ENCODE results near the gene TMEM218.

Gene TMEM218

GRCh38 chr11:125111343-125112207 lies at the start of gene TMEM218:
TSS of gene TMEM218 (minus strand) at chr11:125111626. CDS start at chr11:125102241, 9,385 bp downstream.
- Histone ChIP-seq H3K27me3 (ENCODE audit: insufficient read depth, low read length) (no peaks in the 10 kb centered on the region), H3K9me3 (ENCODE audit: low read length) (peaks cover 5% of the 10 kb centered on the region), H3K36me3 (ENCODE audit: insufficient read depth, low read length) (no peaks in the 10 kb centered on the region), H2AFZ (ENCODE audit: low read depth, low read length) (peak within 1 kb of the TSS; percentile 21), H3K4me1 (ENCODE audit: insufficient read depth, low read length) (peaks cover 13% of the 10 kb centered on the region), H3K4me3 (ENCODE audit: low read length) (peak within 1 kb of the TSS; percentile 73)

GRCh38 chr11:125157953-125158680 lies 46.7 kb upstream of the TMEM218 start:
- H2AFZ ChIP-seq (ENCODE audit: low read depth, low read length), result no peak overlapping the region
- H3K4me3 ChIP-seq (ENCODE audit: low read length), result no peak overlapping the region
- H3K27me3 ChIP-seq (ENCODE audit: insufficient read depth, low read length), result no peaks in the 10 kb centered on the region
- no peaks in the 10 kb centered on the region for H3K36me3 ChIP-seq (ENCODE audit: insufficient read depth, low read length)
- H3K9me3 ChIP-seq (ENCODE audit: low read length), result no peaks in the 10 kb centered on the region
- peaks cover 19% of the 10 kb centered on the region for H3K4me1 ChIP-seq (ENCODE audit: insufficient read depth, low read length)

GRCh38 chr11:125157118-125157733 lies 45.8 kb upstream of the TMEM218 start:
- H3K4me1 ChIP-seq (ENCODE audit: insufficient read depth, low read length), result peaks cover 10% of the 10 kb centered on the region
- H3K4me3 ChIP-seq (ENCODE audit: low read length), result no peak overlapping the region
- H3K9me3 ChIP-seq (ENCODE audit: low read length), result no peaks in the 10 kb centered on the region
- no peaks in the 10 kb centered on the region for H3K27me3 ChIP-seq (ENCODE audit: insufficient read depth, low read length)
- H2AFZ ChIP-seq (ENCODE audit: low read depth, low read length), result no peak overlapping the region
- H3K36me3 ChIP-seq (ENCODE audit: insufficient read depth, low read length), result no peaks in the 10 kb centered on the region

- Histone ChIP-seq H3K4me1 (ENCODE audit: insufficient read depth, low read length) (peaks cover 8% of the 10 kb centered on the region), H3K4me3 (ENCODE audit: low read length) (no peak overlapping the region), H3K27me3 (ENCODE audit: insufficient read depth, low read length) (no peaks in the 10 kb centered on the region), H3K36me3 (ENCODE audit: insufficient read depth, low read length) (no peaks in the 10 kb centered on the region), H3K9me3 (ENCODE audit: low read length) (no peaks in the 10 kb centered on the region), H2AFZ (ENCODE audit: low read depth, low read length) (no peak overlapping the region)
Measured at GRCh38 chr11:125156346-125157117, 45.1 kb upstream of the TMEM218 start.

- H3K27me3 ChIP-seq (ENCODE audit: insufficient read depth, low read length), result no peaks in the 10 kb centered on the region
- no peaks in the 10 kb centered on the region for H3K36me3 ChIP-seq (ENCODE audit: insufficient read depth, low read length)
- no peaks in the 10 kb centered on the region for H3K9me3 ChIP-seq (ENCODE audit: low read length)
- H2AFZ ChIP-seq (ENCODE audit: low read depth, low read length), result no peak overlapping the region
- no peak overlapping the region for H3K4me3 ChIP-seq (ENCODE audit: low read length)
- H3K4me1 ChIP-seq (ENCODE audit: insufficient read depth, low read length), result peaks cover 8% of the 10 kb centered on the region
Measured at GRCh38 chr11:125155767-125156166, 44.3 kb upstream of the TMEM218 start.

- H3K4me1 ChIP-seq (ENCODE audit: insufficient read depth, low read length), result peaks cover 8% of the 10 kb centered on the region
- H3K27me3 ChIP-seq (ENCODE audit: insufficient read depth, low read length), result no peaks in the 10 kb centered on the region
- no peaks in the 10 kb centered on the region for H3K9me3 ChIP-seq (ENCODE audit: low read length)
- no peak overlapping the region for H3K4me3 ChIP-seq (ENCODE audit: low read length)
- no peaks in the 10 kb centered on the region for H3K36me3 ChIP-seq (ENCODE audit: insufficient read depth, low read length)
- no peak overlapping the region for H2AFZ ChIP-seq (ENCODE audit: low read depth, low read length)
Measured at GRCh38 chr11:125155100-125155444, 43.6 kb upstream of the TMEM218 start.

GRCh38 chr11:125154378-125155099 lies 43.1 kb upstream of the TMEM218 start:
- Histone ChIP-seq H3K36me3 (ENCODE audit: insufficient read depth, low read length) (no peaks in the 10 kb centered on the region), H3K4me1 (ENCODE audit: insufficient read depth, low read length) (peaks cover 8% of the 10 kb centered on the region), H3K9me3 (ENCODE audit: low read length) (no peaks in the 10 kb centered on the region), H2AFZ (ENCODE audit: low read depth, low read length) (no peak overlapping the region), H3K4me3 (ENCODE audit: low read length) (no peak overlapping the region), H3K27me3 (ENCODE audit: insufficient read depth, low read length) (no peaks in the 10 kb centered on the region)

GRCh38 chr11:125153837-125154236 lies 42.4 kb upstream of the TMEM218 start:
- Histone ChIP-seq H3K9me3 (ENCODE audit: low read length) (no peaks in the 10 kb centered on the region), H3K27me3 (ENCODE audit: insufficient read depth, low read length) (no peaks in the 10 kb centered on the region), H3K4me1 (ENCODE audit: insufficient read depth, low read length) (peaks cover 8% of the 10 kb centered on the region), H2AFZ (ENCODE audit: low read depth, low read length) (no peak overlapping the region), H3K36me3 (ENCODE audit: insufficient read depth, low read length) (no peaks in the 10 kb centered on the region), H3K4me3 (ENCODE audit: low read length) (no peak overlapping the region)

GRCh38 chr11:125148743-125149142 lies 37.3 kb upstream of the TMEM218 start:
- no peaks in the 10 kb centered on the region for H3K9me3 ChIP-seq (ENCODE audit: low read length)
- no peaks in the 10 kb centered on the region for H3K27me3 ChIP-seq (ENCODE audit: insufficient read depth, low read length)
- no peak overlapping the region for H3K4me3 ChIP-seq (ENCODE audit: low read length)
- no peaks in the 10 kb centered on the region for H3K4me1 ChIP-seq (ENCODE audit: insufficient read depth, low read length)
- H3K36me3 ChIP-seq (ENCODE audit: insufficient read depth, low read length), result no peaks in the 10 kb centered on the region
- H2AFZ ChIP-seq (ENCODE audit: low read depth, low read length), result no peak overlapping the region

GRCh38 chr11:125148011-125148410 lies 36.6 kb upstream of the TMEM218 start:
- H3K4me3 ChIP-seq (ENCODE audit: low read length), result no peak overlapping the region
- no peaks in the 10 kb centered on the region for H3K4me1 ChIP-seq (ENCODE audit: insufficient read depth, low read length)
- no peak overlapping the region for H2AFZ ChIP-seq (ENCODE audit: low read depth, low read length)
- no peaks in the 10 kb centered on the region for H3K27me3 ChIP-seq (ENCODE audit: insufficient read depth, low read length)
- no peaks in the 10 kb centered on the region for H3K36me3 ChIP-seq (ENCODE audit: insufficient read depth, low read length)
- H3K9me3 ChIP-seq (ENCODE audit: low read length), result no peaks in the 10 kb centered on the region

- Histone ChIP-seq H3K36me3 (ENCODE audit: insufficient read depth, low read length) (no peaks in the 10 kb centered on the region), H3K27me3 (ENCODE audit: insufficient read depth, low read length) (no peaks in the 10 kb centered on the region), H3K9me3 (ENCODE audit: low read length) (no peaks in the 10 kb centered on the region), H3K4me3 (ENCODE audit: low read length) (no peak overlapping the region), H3K4me1 (ENCODE audit: insufficient read depth, low read length) (no peaks in the 10 kb centered on the region), H2AFZ (ENCODE audit: low read depth, low read length) (no peak overlapping the region)
Measured at GRCh38 chr11:125147280-125147679, 35.9 kb upstream of the TMEM218 start.

GRCh38 chr11:125146232-125146631 lies 34.8 kb upstream of the TMEM218 start:
- Histone ChIP-seq H3K36me3 (ENCODE audit: insufficient read depth, low read length) (no peaks in the 10 kb centered on the region), H2AFZ (ENCODE audit: low read depth, low read length) (no peak overlapping the region), H3K9me3 (ENCODE audit: low read length) (no peaks in the 10 kb centered on the region), H3K27me3 (ENCODE audit: insufficient read depth, low read length) (no peaks in the 10 kb centered on the region), H3K4me1 (ENCODE audit: insufficient read depth, low read length) (peaks cover 4% of the 10 kb centered on the region), H3K4me3 (ENCODE audit: low read length) (no peak overlapping the region)
